Keratinocyte (primary cell): ENCODE results near the gene RAP1GAP2. TPM values are rescaled to one million over a fixed set of nuclear protein-coding genes. Genes with fewer than 3 reads are reported as not detected.

ENCODE experiments used
- DNase-seq: peaks from one replicate; pipeline ENCODE4 v3.0.0-alpha.2; 2011; ENCODE audit warnings: low read depth, missing footprints, low spot score
- FAIRE-seq: peaks from 2 replicates; lab custom pipeline; 2011; peaks lifted over from hg19 to GRCh38; lab: Jason Lieb, UNC
- H2AFZ ChIP-seq: 2 replicates; pipeline ENCODE4 v1.6.0; 2012; ENCODE audit warnings: low read length, control low read depth, inconsistent platforms; ENCODE audit not compliant: control insufficient read depth
- H3K27ac ChIP-seq: 2 replicates; pipeline ENCODE4 v1.5.1; 2011; ENCODE audit warnings: low read length; ENCODE audit not compliant: control insufficient read depth, insufficient read depth
- H3K27me3 ChIP-seq: 3 replicates; pipeline ENCODE4 v1.6.0; 2011; ENCODE audit warnings: low read length; ENCODE audit not compliant: control insufficient read depth, insufficient read depth; ENCODE audit errors: extremely low read depth
- H3K36me3 ChIP-seq, 2 experiments: 2 replicates in 1 of 2; 3 replicates in 1 of 2; pipeline ENCODE4 v1.5.1; 2011; ENCODE audit warnings: low read length in 2 of 2, mild to moderate bottlenecking in 1 of 2; ENCODE audit not compliant: control insufficient read depth in 2 of 2, insufficient read depth in 2 of 2; ENCODE audit errors: extremely low read depth in 1 of 2
- H3K4me1 ChIP-seq: 3 replicates; pipeline ENCODE4 v1.5.1; 2011; ENCODE audit warnings: low read length; ENCODE audit not compliant: control insufficient read depth, insufficient read depth; ENCODE audit errors: extremely low read depth
- H3K4me2 ChIP-seq: 3 replicates; pipeline ENCODE4 v1.6.0; 2011; ENCODE audit warnings: low read depth, low read length; ENCODE audit not compliant: control insufficient read depth, insufficient read depth; ENCODE audit errors: extremely low read depth
- H3K4me3 ChIP-seq, 3 experiments: fragments of 200-600 bp in 1 of 3; sonication (generic) in 1 of 3; 2 replicates in 2 of 3; 3 replicates in 1 of 3; pipeline ENCODE4 v1.5.1; 2011 to 2016; ENCODE audit warnings: low read length in 3 of 3, mild to moderate bottlenecking in 3 of 3, control low read depth in 2 of 3, inconsistent platforms in 1 of 3, low read depth in 1 of 3, mixed read lengths in 1 of 3, mixed run types in 1 of 3, moderate library complexity in 1 of 3; ENCODE audit not compliant: control insufficient read depth in 2 of 3, insufficient read depth in 2 of 3; ENCODE audit errors: extremely low read depth in 1 of 3
- H3K79me2 ChIP-seq: 2 replicates; pipeline ENCODE4 v1.6.0; 2012; ENCODE audit warnings: low read length; ENCODE audit not compliant: control insufficient read depth, insufficient read depth
- H3K9ac ChIP-seq: 3 replicates; pipeline ENCODE4 v1.6.0; 2011; ENCODE audit warnings: low read length; ENCODE audit not compliant: control insufficient read depth, insufficient read depth; ENCODE audit errors: extremely low read depth
- H3K9me1 ChIP-seq: 3 replicates; pipeline ENCODE4 v1.6.0; 2011; ENCODE audit warnings: low read length; ENCODE audit not compliant: control insufficient read depth, insufficient read depth; ENCODE audit errors: extremely low read depth
- H3K9me3 ChIP-seq: 2 replicates; pipeline ENCODE4 v1.5.1; 2012; ENCODE audit warnings: low read depth, low read length; ENCODE audit not compliant: control insufficient read depth
- H4K20me1 ChIP-seq: 3 replicates; pipeline ENCODE4 v1.6.0; 2011; ENCODE audit warnings: low read length; ENCODE audit not compliant: control insufficient read depth, insufficient read depth; ENCODE audit errors: extremely low read depth
- EZH2 ChIP-seq: IDR thresholded peaks from one replicate; pipeline ENCODE4 v1.6.1; 2012; ENCODE audit warnings: inconsistent platforms, mild to moderate bottlenecking, low read length, moderate library complexity
- dilution Hi-C: fragments of 300-500 bp; cut with MboI; formaldehyde crosslinking; loops from one replicate; pipeline ENCODE4 v1.7.0; 2020; ENCODE audit warnings: low sequenced_read_pairs; ENCODE audit not compliant: extremely low pct_ligation_motif_present
- polyA plus RNA-seq, 5 experiments: library from polyadenylated mRNA; depleted of rRNA in 3 of 5; stranded (reverse) in 3 of 5; stranded (forward) in 1 of 5; unstranded in 1 of 5; fragments of >200 nt; gene quantifications; 1 replicate in 1 of 5; 2 replicates in 3 of 5; 3 replicates in 1 of 5; pipeline versions ENCODE4 v1.2.1 to v1.2.3, GENCODE V29; 2011 to 2012; ENCODE audit warnings: missing spikeins in 2 of 5, low read depth in 1 of 5, low replicate concordance in 1 of 5
- TF ChIP-seq, protein P1 (sequence below), 3 experiments: IDR thresholded peaks in 1 of 3; conservative IDR thresholded peaks in 1 of 3; optimal IDR thresholded peaks in 1 of 3; 2 replicates in 2 of 3; 3 replicates in 1 of 3; pipeline versions ENCODE3 to v1.5.1; 2011; ENCODE audit warnings: low read length in 3 of 3, mild to moderate bottlenecking in 3 of 3, moderate library complexity in 2 of 3, control low read depth in 1 of 3, inconsistent platforms in 1 of 3; ENCODE audit not compliant: insufficient read depth in 2 of 3; ENCODE audit errors: extremely low read depth in 1 of 3

The RAP1GAP2 gene
- polyA plus RNA-seq, 1 donor (not counting 4 experiments of a cell fraction or from before 2014, with no cell fraction given): 13.6 TPM

DNA sequence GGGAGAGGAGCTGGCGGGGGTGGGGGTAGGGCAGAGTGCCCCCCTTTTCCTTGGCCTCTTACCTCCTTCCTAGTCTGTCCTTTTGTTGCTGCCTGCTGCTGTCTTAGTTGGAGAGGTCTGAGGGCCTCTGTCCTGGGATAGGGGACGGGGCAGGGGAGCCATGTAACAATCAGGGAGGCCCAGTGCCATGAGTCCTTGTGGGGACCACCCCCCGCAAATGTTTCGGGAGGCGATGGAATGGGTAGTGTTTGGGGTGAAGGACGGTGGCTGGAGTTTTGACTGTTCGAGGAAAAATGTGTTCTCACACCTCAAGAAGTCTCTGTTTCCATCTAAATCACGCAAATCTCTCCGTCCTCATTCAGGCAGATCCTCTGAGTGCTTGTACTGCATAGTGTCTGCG lies 168.1 kb downstream of the RAP1GAP2 start:
- dilution Hi-C loops: no loop called here
- Histone ChIP-seq H3K36me3 (peaks cover 5 to 8% of the 10 kb centered on the region in 2 experiments), H3K4me2 (no peak overlapping the region), H3K9me1 (peaks cover 3% of the 10 kb centered on the region), H3K27ac (no peak overlapping the region), H3K27me3 (no peaks in the 10 kb centered on the region), H3K9ac (no peak overlapping the region), H3K4me1 (peaks cover 30% of the 10 kb centered on the region), H4K20me1 (no peaks in the 10 kb centered on the region), H3K9me3 (no peaks in the 10 kb centered on the region), H2AFZ (no peak overlapping the region), H3K4me3 (no peak overlapping the region), H3K79me2 (no peaks in the 10 kb centered on the region)
- no peak for TF ChIP-seq EZH2
- TF ChIP-seq, protein P1, sequence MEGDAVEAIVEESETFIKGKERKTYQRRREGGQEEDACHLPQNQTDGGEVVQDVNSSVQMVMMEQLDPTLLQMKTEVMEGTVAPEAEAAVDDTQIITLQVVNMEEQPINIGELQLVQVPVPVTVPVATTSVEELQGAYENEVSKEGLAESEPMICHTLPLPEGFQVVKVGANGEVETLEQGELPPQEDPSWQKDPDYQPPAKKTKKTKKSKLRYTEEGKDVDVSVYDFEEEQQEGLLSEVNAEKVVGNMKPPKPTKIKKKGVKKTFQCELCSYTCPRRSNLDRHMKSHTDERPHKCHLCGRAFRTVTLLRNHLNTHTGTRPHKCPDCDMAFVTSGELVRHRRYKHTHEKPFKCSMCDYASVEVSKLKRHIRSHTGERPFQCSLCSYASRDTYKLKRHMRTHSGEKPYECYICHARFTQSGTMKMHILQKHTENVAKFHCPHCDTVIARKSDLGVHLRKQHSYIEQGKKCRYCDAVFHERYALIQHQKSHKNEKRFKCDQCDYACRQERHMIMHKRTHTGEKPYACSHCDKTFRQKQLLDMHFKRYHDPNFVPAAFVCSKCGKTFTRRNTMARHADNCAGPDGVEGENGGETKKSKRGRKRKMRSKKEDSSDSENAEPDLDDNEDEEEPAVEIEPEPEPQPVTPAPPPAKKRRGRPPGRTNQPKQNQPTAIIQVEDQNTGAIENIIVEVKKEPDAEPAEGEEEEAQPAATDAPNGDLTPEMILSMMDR (optimal IDR thresholded peaks at IDR 0.05 in 1 of 3, IDR thresholded peaks at IDR 0.05 in 1 of 3, conservative IDR thresholded peaks at IDR 0.05 in 1 of 3; ENCODE audit: extremely low read depth in 1 of 3, insufficient read depth in 2 of 3, low read length in 3 of 3): no peak
- DNase-seq (no peak), FAIRE-seq (no peak)

DNA sequence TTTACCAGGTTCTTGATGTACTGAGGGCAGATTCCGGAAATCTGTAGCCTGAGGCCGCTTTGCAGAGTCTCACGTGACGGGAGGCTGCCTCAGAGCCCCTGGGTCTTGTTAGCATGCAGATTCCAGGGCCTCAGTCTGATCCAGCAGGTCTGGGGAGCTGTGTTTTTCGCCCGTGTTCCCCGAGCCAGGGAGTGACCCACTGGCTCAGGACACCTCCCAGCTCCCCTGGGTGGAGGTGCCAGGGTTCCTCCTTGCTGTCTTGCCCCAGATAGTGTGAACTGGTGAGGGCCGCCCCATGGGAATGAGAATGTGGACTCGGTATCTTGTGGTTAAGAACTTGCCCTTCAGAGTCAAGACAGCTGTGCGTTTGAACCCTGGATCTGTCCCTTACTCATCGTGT lies 168.6 kb downstream of the RAP1GAP2 start:
- Histone ChIP-seq H3K4me2 (no peak overlapping the region), H2AFZ (no peak overlapping the region), H3K4me1 (peaks cover 25% of the 10 kb centered on the region), H3K36me3 (peaks cover 4 to 8% of the 10 kb centered on the region in 2 experiments), H3K4me3 (no peak overlapping the region), H3K27me3 (no peaks in the 10 kb centered on the region), H3K9me1 (peaks cover 3% of the 10 kb centered on the region), H3K79me2 (no peaks in the 10 kb centered on the region), H3K27ac (no peak overlapping the region), H4K20me1 (no peaks in the 10 kb centered on the region), H3K9me3 (no peaks in the 10 kb centered on the region), H3K9ac (no peak overlapping the region)
- TF ChIP-seq, protein P1 (optimal IDR thresholded peaks at IDR 0.05 in 1 of 3, IDR thresholded peaks at IDR 0.05 in 1 of 3, conservative IDR thresholded peaks at IDR 0.05 in 1 of 3; ENCODE audit: extremely low read depth in 1 of 3, insufficient read depth in 2 of 3, low read length in 3 of 3): no peak
- no peak for TF ChIP-seq EZH2
- DNase-seq (no peak), FAIRE-seq (no peak)
- dilution Hi-C loops: no loop called here
